Ammon's horn (tissue), 1 donor: ENCODE data around the gene AMOTL1.

ENCODE experiments used
- DNase-seq: peaks from one replicate; pipeline ENCODE4 v3.0.0-alpha.2; 2016; ENCODE audit warnings: low spot score

AMOTL1 gene

GRCh38 chr11:94857337-94857736, 89.2 kb downstream of the AMOTL1 start:
- DNase-seq, result no peak

GRCh38 chr11:94858012-94858705, 90.0 kb downstream of the AMOTL1 start:
- no peak for DNase-seq

GRCh38 chr11:94860333-94860732, 92.2 kb downstream of the AMOTL1 start:
- DNase-seq, result no peak

- no peak for DNase-seq
These were observed 93.2 kb downstream of the AMOTL1 start for GRCh38 chr11:94861306-94861845.

GRCh38 chr11:94862926-94863880, 95.0 kb downstream of the AMOTL1 start:
- no peak for DNase-seq

- no peak for DNase-seq
These were observed 96.4 kb downstream of the AMOTL1 start for GRCh38 chr11:94864506-94865045.

- no peak for DNase-seq
These were observed 98.2 kb downstream of the AMOTL1 start for GRCh38 chr11:94866231-94866822.

- DNase-seq, result no peak
These were observed 99.0 kb downstream of the AMOTL1 start for GRCh38 chr11:94866936-94867795.

- DNase-seq, result no peak
These were observed 100.3 kb downstream of the AMOTL1 start for GRCh38 chr11:94868468-94868867.

GRCh38 chr11:94869186-94869585, 101.0 kb downstream of the AMOTL1 start:
- no peak for DNase-seq

- DNase-seq, result no peak
These were observed 102.3 kb downstream of the AMOTL1 start for GRCh38 chr11:94870422-94870821.

- no peak for DNase-seq
These were observed 103.5 kb downstream of the AMOTL1 start for GRCh38 chr11:94871491-94872185.

GRCh38 chr11:94873916-94874540, 105.9 kb downstream of the AMOTL1 start:
- DNase-seq, result no peak

GRCh38 chr11:94876222-94876621, 108.1 kb downstream of the AMOTL1 start:
- no peak for DNase-seq

- DNase-seq, result peak; percentile 85
These were observed 108.7 kb downstream of the AMOTL1 start for GRCh38 chr11:94876645-94877442.

- no peak for DNase-seq
These were observed 109.5 kb downstream of the AMOTL1 start for GRCh38 chr11:94877443-94878200.

- DNase-seq, result no peak
These were observed 110.8 kb downstream of the AMOTL1 start for GRCh38 chr11:94879006-94879405.

GRCh38 chr11:94880216-94880615, 112.1 kb downstream of the AMOTL1 start:
- DNase-seq, result no peak
